GM21526 (cell line): ENCODE results near the gene SYNDIG1.

Experiments
- ATAC-seq: cut with Tn5 transposase; IDR thresholded peaks from one replicate; pipeline ENCODE4 v1.9.1; 2021; ENCODE audit warnings: moderate library complexity; ENCODE audit not compliant: unreplicated experiment, low FRiP score

SYNDIG1 gene

DNA sequence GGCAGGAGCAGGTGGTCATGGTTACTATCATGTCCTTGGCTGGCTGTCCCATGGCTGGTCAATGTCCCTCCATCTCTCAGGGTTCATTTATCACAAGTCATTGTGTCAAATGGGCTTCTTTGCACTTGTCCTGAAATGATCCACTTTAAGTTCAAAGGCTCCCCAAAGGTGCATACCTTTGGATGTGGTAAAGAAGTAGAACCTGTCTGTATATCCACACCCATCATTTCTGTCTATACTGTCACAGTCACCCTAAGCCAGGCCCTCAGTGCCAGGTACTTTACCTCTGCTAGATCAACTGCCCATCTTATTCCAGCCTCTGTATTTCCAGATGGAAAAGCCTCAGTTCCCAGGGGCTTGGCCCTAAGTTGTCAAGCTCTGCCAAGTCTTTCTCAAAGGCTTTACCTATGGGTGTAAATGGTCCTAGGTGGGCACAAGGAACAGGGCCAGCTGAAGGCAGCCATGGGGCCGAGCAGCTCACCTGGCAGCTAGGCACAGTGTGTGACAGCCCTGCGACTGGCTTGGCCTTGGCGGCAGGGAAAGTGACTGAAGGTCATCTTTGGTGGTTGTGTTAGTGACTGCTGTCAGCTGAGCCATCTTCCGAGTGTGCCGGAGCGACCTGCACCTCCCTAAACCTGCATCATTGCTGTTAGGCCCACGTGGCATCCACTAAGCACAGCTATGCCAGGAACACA, 198.4 kb downstream of the SYNDIG1 start:
- no peak for ATAC-seq

DNA sequence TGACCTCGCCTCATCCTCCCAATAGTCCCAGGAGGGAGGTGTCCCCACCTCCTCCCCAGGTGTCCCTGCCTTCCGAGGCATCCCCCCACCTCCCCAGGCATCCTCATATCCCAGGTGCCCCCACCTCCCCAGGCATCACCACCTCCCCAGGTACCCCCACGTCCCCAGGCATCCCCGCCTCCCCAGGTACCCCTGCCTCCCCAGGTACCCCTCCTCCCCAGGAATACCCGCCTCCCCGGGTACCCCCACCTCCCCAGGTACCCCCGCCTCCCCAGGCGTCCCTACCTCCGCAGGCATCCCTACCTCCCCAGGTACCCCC, 198.9 kb downstream of the SYNDIG1 start:
- no peak for ATAC-seq

DNA sequence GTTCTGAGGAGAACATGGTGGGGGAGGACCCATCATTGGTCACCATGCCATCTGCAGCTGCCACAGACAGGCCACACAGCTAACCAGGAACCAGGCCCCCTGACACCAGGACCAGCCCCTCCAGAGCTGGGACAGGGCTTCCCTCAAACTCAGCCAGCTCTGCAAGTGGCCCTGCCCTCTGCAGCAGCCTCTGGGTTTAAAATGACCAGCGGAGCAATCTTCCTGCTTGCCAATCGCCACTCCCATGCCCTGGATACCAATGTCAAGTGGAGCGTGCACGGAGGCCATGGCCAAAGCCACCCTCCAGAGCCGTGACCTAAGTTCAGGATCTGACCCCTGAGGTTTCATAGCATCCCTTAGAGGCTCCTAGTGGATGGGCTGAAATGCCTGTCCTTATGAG, 199.4 kb downstream of the SYNDIG1 start:
- ATAC-seq = no peak

DNA sequence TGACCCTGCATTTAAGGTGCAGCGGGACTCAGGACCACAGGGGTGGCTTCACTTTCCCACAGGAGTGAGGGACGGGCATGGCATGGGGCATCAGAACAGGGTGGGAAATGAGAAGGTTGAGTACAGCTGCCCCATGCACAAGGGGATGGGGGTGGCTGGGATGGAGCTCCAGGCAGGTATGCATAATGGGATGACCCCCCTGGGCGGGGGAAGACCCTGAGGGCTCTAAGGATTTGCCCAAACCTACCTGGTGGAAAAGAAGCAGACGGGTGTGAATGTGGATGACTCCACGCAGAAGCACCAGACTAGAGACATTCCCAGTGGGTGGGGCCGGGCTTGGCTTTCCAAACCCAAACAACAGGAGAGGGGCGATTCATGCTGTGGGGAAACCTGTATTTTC, 200.3 kb downstream of the SYNDIG1 start:
- ATAC-seq = no peak

DNA sequence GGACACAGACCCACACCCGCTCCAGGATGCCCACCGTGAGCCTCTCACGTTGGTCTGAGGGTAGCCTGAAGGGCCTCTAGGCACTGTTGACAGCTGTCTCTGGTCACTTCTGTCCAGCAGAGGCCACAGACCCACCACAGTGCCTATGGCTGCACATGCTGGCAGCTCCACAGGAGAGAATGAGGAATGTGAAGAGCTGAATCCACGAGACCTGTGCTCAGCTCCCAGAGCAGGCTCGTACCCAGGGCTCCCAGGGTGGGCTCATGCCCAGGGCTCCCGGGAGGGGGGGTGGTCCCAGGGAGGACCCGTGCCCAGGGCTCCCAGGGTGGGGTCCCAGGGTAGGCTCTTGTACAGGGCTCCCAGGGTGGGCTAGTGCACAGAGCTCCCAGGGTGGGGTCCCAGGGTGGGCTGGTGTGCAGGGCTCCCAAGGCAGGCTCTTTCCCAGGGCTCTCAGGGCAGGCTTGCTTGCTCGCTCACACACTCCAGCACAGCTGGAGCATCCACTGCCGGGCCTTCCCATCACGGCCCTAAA, 201.0 kb downstream of the SYNDIG1 start:
- ATAC-seq = no peak

DNA sequence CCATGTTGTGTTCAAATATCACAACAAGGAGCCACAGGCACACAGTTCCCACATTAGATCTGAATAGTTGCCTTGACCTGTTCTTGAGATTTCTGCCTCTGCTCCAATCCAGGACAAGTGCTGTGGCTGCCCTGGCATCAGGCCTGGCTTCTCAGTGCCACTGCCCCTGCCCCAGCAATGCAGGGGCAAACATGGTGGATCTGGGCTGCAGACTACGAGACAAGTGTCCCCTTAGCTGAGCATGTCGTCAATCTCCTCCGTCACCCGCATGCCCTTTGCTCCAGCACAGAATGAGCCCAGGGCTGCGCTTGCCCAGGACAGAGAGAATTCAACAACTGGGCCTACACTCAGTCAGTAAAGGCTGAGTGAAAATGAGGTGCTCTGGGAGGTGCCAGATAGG, 201.6 kb downstream of the SYNDIG1 start:
- no peak for ATAC-seq

DNA sequence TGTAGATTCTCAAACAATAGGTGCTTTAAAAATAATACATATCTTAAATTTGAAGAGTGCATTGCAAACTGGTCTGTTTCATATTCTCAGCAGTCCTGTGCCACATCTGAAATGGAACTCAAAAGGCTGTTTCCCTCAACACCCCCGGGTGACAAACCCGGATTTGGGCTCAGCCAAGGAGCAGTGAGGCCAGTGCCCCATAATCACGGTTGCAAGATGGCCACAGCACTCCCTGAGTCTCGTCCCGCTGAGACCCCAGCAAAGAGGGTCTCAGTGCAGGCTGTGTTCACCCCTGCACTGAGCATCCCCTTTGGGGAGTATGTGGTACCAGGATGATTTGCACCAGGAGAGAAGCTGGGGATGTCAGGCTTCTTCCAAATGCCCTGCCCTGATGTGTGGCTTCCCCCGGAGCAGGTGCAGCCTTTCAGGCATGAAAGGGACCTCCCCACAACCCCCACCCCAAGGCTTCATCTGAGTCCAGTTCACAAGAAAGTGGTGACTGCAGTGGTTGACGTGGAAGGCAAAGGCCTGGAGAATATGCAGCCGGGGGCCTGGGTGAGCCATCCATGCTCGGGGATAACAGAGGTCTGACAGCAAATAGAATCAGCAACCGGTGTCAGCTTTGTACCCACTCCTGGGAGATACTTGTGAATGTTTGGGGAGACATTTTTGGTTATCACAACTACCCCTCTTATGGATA, 202.9 kb downstream of the SYNDIG1 start:
- ATAC-seq = no peak

DNA sequence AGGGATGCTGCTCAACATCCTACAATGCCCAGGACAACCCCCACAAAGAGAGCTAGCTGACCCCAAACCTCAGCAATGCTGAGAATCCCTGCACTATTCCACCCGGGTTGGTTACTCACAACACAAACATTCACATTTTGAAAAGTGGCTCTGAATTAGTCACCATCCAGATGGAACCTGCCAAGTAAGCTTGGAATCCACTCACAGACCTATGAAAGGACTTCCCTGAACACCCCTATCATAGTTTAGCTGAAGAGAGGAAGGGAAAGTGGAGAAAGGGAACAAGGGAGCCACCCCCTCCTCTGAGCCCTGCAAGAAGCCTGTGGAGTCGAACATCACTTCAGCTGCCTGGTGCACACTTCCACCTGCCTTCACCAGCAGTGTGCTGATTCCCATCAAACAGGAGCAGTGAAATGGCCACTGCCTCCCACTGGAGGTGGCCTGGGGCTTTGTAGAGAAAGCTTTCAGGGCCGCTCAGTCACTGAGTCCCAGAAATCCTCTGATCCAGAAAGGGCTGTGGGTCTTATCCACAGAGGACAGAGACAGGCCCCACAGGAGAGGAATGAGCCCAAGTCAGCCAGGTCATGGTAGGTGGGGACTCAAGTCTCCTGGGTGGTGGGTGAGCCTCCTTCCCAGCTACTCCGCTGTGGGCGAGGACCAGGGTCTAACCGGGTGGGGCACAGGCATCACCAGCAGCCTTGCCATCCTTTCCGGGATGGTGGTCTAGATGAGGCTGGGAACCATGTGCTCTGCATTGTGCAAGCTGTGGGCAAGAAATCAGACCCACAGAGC, 203.7 kb downstream of the SYNDIG1 start:
- ATAC-seq = no peak

DNA sequence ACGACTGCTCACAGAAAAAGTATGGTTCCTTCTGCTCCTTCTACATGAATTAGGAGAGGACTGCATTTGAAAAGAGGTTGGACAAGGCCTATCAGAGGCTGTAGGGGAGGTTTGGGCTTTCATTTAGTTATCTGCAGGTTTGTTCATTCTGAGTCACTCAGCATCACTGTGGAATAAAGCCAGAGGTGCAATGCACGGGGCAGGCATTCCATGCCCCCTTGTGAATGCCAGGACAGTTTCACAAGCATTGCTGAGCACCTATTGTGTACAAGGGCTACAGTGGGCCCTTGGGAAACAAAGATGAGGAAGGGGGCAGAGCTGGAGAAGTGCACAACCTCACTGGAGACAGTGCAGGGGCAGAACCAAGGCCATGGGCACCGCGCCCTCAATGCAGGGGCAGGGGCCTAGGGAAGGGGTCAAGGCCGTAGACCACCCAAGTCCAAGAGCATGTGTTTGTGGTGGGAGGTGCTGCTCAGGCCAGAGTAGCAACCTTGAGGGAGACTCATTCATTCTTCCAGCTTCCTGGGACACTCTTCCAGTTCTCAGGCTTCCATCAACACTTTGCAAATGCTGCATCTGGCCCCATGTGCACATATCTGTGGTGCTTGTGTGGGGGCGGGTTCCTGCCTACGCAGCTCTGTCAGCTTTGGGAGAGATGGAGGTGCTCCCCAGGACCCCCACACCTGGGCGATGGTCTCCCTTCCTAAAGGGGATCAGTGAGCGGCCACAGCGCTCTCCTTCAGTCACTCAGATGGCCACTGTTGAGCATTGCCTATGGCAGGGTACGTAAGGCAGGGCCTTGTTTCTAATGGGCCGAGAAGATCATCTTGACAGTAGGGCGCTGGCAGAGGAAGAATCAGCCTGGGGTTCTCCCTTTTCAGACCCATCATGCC, 204.5 kb downstream of the SYNDIG1 start:
- ATAC-seq = no peak

DNA sequence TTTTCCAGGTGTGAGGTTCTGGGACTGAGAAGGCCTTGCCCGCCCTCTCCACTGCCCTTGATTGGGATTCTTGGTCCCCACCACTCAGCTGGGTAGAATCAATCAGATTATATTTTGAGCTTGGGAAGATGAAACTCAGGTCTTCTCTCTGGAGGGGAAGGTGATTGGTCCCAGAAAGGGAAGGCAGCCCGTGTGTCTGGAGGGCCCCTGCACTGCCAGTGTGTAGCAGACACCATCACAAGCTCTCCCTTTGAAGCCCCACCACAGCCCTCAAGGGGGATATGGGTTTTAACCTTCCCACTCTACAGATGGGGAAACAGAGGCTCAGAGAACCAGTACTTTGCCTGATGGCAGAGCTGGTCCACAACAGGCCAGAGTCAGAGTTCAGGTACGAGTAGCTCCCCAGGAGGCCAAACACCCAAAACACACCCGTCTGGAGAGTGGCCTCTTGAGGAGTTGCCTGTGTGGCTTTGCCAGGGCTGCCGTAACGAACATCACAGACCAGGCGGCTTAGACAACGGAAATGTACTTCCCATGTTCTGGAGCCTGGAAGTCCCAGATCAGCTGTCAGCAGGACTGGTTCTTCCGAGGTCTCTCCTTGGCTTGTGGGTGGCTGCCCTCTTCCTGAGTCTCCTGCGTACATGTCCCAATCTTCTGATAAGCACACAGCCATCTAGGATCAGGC, 205.6 kb downstream of the SYNDIG1 start:
- no peak for ATAC-seq

DNA sequence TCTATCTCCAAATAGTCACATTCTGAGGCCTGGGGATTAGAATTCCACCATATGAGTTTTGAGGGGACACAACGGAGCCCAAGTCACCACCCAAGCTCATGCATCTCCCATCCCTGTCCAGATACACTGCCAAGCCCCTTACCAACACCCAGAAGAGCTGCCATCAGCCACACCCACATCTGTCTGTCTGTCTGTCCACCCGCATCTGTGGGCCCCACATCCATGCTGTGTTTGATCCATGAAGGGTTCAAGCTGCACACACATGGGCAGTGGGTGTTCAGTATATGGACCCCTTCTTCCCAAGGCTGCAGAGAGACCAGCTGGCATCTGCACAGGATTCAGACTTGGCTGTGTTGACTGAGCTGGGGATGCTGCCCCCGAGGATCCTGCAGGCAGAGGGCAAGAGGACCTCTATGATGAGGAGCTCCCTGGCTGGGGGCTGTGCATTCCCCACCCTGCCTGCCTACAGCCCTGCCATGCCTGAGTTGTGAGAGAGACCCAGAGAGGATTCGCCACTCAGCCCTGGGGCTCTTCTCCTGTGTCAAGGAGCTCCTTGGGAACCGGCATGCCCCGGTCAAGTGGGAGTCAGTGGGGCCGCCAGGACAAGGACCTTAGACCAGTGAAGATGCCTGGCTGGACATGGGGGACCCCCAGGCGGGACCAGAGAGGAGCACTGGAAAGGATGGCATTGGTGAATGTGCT, 206.4 kb downstream of the SYNDIG1 start:
- no peak for ATAC-seq

DNA sequence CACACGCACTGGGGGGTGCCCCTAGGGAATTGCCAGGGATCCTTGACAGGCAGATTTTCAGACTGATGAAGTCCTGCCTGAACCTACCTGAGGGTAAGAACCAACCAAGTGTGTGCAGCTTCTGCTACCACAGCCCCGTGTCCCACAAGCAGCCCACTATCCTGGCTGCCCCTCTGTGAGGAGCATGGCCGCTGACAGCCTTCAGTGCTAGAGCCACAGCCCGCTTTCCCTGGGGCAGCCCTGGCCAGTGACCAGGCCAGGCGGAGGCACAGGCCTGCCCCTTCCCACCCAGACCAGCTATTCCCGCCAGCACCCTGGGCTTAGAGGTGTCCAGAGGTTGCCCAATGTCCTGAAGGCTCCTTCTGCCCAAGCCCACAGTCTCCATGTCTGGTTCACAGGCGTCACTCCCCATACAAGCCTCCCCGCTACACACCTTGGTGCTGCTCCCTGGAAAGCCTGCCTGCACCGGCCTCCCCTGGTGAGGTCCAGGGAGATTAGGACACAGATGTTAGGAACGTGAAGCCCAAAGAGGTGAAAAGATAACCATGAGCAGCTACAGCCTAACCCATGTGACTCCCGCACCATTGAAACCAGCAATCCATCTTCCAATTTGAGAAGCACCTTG, 207.0 kb downstream of the SYNDIG1 start:
- ATAC-seq = no peak

DNA sequence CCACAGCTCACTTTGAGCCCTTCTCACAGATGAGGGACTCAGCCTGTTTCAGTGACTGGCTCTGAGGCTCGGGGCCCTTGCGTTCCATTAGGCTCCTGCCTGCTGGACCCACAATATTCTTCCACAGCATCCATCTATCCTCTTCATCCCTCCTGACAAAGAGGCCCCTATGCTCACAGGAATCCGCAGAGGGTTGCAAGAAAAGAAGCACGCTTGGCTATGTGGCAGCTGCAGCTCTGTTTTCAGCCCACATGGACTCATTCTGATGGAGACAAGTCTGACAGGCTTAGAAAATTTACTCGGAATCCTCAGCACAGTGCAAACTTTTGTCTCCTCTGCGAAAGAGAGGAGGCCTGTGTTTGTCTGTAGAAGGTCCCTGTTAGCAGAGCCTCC, 207.5 kb downstream of the SYNDIG1 start:
- no peak for ATAC-seq

DNA sequence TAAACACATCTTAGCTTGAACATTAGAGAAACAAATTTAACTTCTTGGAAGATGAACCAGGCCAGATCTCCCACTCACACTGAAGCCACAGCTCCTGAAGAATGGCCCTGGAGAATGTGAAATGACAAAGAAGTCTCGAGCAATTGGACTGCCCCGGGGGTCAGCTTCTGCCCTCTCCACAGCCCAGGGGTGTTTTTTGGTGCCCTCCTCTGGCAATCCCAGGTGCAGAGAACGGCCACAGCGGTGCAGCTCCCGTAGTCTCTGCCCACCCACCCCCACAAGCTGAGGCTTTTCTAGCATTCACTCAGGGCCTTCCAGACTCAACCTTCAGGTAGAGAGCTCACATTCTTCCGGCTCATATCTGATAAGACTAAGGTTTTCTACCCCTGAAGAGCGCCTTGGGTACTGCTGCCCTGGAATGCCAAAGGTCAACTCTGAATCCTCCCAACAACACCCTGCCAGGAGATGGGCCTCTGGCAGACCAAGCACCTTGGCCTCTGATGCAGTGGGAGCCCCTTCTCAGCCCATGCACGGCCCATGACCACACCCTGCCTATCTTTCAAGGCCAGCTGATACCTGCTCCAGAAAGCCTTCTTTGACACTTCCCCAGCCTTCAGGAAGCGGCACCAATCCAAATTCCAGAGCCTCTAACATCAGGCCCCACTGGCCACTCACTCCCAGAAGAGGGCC, 208.3 kb downstream of the SYNDIG1 start:
- ATAC-seq = no peak

DNA sequence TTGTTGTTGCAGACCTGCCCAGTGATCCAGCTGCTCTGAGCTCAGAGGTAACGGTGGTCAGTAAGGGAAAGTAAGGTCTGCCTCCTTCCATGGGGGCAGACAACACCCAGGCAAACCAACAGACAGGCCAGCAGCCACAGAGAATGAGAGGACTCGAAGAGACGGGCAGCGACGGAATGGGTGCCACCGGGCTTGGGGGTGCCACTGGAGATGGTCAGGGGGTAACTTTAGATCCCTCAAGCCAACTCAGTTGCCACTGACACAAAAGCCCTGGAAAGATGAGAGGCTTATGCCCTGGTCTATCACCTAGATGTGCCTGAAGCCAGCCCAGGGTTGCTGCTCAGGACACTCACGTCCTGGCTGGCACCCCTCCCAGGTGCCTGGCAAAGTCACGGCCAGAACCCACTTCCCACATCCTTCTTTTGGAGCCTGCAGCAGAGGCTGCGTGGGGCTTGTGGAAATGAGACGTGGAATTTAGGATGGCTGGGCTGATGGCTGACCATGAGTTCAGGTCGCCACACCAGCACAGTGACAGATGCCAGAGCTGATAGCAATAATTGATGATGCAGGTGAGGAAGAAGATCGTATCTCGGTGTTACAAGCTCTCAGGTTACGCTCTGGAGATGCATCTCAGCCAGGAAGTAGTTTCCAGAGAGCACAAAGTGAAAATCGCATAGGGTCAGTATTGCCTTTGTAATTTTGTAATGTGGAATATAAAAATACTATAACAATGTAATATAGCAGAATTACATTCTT, 209.1 kb downstream of the SYNDIG1 start:
- ATAC-seq = no peak

DNA sequence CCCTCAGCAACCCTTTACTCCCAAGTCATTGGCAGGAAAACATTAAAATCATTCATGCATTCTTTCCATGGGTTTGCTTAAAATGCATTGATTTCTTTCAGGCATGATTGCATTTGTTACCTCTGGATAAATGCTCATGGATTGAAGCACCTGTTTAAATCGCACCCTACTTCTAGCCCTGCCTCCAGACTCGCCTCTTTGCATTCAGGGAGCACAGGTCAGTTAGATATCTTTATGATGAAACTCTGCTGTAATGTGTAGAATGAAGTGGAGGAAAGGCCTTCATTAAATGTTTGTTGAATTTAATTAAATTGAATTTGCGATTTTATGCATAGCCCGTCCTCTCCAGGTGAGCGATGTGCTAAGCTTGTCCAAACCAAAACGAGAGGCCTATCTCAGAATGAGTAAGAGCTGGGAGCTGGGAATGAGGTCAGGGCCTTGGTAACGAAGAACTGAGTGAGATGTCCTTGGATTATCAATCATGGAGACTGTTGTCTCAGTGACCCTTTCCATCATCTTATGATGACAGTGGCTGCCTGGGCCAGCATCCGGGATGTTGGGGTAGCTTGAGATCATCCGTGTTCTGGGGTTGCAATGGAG, 210.1 kb downstream of the SYNDIG1 start:
- no peak for ATAC-seq
